GM12872 (cell line): ENCODE results near the gene RBM39.

Source experiments
- TF ChIP-seq, protein P1 (sequence below): IDR thresholded peaks from 3 replicates; pipeline ENCODE4 v1.5.1; 2011; ENCODE audit warnings: low read depth, mild to moderate bottlenecking, low read length, moderate library complexity; ENCODE audit not compliant: insufficient read depth

The RBM39 gene

DNA sequence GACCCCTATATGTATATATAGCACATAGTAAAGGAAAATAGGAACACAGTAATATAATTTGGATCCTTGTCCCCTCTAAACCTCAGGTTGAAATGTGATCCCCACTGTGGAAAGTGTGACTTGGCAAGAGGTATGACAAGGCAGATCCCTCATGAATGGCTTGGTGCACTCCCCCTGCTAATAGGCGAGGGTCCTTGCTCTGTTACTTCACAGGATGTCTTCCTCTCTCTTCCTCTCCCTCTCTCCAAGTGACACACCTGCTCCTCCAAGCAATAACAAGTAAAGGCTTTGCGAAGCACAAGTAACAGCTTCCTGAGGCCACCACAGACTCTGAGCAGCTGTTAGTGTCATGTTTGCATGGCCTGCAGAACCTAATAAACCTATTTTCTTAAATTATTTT, 26.4 kb downstream of the RBM39 start:
- TF ChIP-seq, protein P1, sequence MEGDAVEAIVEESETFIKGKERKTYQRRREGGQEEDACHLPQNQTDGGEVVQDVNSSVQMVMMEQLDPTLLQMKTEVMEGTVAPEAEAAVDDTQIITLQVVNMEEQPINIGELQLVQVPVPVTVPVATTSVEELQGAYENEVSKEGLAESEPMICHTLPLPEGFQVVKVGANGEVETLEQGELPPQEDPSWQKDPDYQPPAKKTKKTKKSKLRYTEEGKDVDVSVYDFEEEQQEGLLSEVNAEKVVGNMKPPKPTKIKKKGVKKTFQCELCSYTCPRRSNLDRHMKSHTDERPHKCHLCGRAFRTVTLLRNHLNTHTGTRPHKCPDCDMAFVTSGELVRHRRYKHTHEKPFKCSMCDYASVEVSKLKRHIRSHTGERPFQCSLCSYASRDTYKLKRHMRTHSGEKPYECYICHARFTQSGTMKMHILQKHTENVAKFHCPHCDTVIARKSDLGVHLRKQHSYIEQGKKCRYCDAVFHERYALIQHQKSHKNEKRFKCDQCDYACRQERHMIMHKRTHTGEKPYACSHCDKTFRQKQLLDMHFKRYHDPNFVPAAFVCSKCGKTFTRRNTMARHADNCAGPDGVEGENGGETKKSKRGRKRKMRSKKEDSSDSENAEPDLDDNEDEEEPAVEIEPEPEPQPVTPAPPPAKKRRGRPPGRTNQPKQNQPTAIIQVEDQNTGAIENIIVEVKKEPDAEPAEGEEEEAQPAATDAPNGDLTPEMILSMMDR: no peak

DNA sequence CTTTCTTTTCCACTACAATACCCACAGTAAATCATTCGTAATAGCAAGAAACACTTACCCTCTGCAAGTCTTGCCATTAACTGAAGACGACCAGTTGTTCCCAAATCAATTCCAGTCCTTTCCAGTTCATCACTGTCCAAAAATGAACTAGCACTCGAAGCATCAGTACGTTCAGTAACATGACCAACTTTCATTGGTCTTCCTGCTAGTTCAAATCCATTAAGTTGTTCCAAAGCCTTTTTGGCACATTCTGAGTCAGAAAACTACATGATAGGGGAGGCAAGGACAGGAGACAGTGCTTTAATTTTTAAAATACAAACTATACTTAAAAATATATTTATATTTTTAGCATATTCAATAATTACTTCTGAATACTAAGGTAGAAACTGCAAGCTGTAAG, 27.9 kb downstream of the RBM39 start:
- TF ChIP-seq, protein P1: no peak

DNA sequence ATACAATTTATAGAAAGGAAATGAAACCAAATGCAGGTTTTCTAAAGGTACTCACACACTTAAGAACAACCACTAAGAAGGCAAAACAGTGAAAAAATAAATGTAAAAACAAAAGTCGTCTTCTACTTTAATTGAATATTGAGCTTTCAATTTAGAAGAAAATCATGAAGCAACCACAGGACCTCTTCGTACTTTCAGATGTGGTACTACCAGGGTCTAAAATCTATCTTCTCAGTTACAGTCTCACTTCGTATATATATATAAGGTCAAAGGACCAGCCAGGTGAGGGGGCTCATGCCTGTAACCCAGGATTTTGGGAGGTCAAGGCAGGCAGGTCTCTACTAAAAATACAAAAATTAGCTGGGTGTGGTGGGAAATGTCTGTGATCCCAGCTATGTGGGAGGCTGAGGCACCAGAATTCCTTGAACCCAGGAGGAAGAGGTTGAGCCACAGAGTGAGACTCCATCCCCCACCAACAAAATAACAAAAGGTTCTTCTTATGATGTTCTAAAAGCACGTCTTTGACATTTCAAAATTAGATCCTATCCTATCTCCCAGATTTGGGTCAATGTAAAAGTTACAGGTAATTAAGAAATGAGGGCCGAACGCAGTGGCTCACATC, 30.4 kb downstream of the RBM39 start:
- TF ChIP-seq, protein P1: no peak

DNA sequence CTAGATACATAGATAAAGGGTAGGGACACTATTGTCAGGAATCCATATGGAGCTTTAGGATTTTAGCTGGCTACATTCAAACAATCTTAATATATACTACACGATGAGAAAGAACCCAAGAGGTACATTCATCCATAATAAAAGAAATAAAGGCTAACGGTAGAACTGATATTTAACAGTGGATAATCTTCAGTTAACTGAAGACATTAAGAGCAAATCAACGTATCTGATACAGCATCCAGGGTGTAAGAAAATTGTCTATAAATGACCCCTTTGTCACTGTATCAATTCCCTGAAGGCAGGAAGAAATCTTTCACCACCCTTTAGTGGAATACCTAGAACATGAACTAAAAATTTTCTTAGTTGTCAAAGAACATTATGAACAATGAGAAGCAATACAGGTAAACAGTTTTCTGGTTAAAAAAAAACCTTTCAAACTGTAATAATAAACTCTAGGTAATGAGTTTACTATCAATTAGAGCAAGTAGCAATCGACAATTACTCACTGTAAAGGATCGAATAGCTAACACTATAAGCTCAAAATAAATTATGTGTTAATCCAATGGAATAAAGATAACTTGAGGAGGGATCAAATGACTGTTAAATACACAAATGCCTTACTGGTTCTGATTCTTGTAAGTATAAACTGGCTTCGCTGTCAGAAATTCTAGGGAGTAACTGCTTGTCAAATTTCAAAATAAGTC, 31.0 kb downstream of the RBM39 start:
- TF ChIP-seq, protein P1: no peak

DNA sequence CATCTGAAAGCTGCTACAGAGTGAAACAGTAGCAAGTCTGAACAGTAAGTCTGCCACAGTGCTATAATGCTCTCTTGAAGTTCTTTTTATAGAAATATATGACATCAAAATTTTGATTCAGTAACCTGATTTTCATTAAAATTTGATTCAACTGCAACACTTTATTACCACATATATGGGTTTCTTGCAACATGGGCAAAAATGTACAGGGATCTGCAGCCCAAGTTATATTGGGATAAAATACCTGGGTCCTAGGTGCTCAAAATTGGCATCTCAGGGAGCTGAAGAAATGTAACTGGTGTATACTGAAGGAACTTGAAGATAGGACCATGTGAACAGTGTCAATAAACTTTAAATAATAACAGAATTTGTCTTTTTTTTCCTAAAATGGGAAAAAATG, 32.0 kb downstream of the RBM39 start:
- TF ChIP-seq, protein P1: no peak

DNA sequence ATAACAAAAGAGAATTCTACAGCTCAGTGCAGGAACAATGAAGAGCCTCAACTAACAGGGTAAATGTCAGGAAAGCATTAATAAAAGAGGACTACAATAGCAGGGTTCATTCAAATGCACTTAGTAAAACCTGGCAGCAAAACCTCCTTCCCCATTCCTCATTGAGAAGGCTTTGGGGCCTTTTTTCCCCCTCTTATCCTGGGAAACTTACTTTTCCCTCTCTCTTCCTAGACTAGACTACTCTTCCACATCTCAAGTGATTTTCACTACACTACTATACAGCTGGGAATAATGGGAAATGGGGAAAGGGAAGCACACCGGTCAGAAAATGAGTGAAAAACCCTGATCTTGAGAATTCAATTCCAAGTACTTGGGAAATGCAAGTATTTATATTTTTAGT, 32.8 kb downstream of the RBM39 start:
- TF ChIP-seq, protein P1: no peak

DNA sequence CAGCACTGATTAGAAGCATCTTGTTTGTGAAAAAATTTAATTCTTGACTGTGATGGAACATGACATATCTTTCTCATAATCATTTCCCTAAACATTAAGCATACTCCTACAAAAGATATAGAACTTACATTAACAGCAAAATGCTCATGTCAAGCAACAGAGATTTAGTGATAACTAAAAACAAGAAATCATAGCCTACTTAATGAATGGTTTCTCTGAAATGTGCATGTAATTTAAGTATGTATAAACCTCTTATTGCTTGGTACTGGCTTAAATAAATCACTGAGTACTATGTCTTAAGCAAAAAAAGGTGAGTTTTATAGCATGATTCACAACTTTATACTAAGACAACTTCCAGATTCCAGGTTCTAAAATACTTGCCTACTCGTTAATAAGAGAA, 33.6 kb downstream of the RBM39 start:
- TF ChIP-seq, protein P1: no peak
